Glutamatergic neuron (in vitro differentiated cells): ENCODE data around the gene GAB3. TPM values are rescaled to one million over a fixed set of nuclear protein-coding genes. Genes with fewer than 3 reads are reported as not detected.

ENCODE experiments used
- DNase-seq: peaks from one replicate; pipeline ENCODE4 v3.0.0; 2022
- H3K27ac Mint-ChIP-seq: one replicate; pipeline ENCODE4 v1.8.0; 2020; ENCODE audit warnings: mild to moderate bottlenecking, mixed read lengths, inconsistent platforms; ENCODE audit not compliant: unreplicated experiment
- H3K27me3 Mint-ChIP-seq: one replicate; pipeline ENCODE4 v1.8.0; 2020; ENCODE audit warnings: mild to moderate bottlenecking, moderate library complexity, mixed read lengths, inconsistent platforms; ENCODE audit not compliant: unreplicated experiment
- H3K36me3 Mint-ChIP-seq: one replicate; pipeline ENCODE4 v1.8.0; 2020; ENCODE audit warnings: mild to moderate bottlenecking, mixed read lengths, inconsistent platforms; ENCODE audit not compliant: unreplicated experiment
- H3K4me1 Mint-ChIP-seq: one replicate; pipeline ENCODE4 v1.8.0; 2020; ENCODE audit warnings: mild to moderate bottlenecking, low read depth, mixed read lengths, inconsistent platforms; ENCODE audit not compliant: unreplicated experiment
- H3K4me3 Mint-ChIP-seq: one replicate; pipeline ENCODE4 v1.8.0; 2020; ENCODE audit warnings: mild to moderate bottlenecking, mixed read lengths, inconsistent platforms; ENCODE audit not compliant: unreplicated experiment
- H3K9me3 Mint-ChIP-seq: one replicate; pipeline ENCODE4 v1.8.0; 2020; ENCODE audit warnings: mild to moderate bottlenecking, moderate library complexity, mixed read lengths, inconsistent platforms; ENCODE audit not compliant: unreplicated experiment
- total RNA-seq: library from RNA; stranded (reverse); fragmentation: NEBNext Ultra II Directional; extraction: Animal tissue kit (Norgen Biotek cat#: 25700); gene quantifications from one replicate; pipeline ENCODE4 v1.2.1, GENCODE V29; 2021; ENCODE audit not compliant: unreplicated experiment
- TF ChIP-seq, protein P1 (sequence below): fragments of 200-600 bp; sonication (generic); IDR thresholded peaks from one replicate; pipeline ENCODE4 v1.5.0; 2021; ENCODE audit not compliant: partially characterized antibody, unreplicated experiment

GAB3 gene
- total RNA-seq, 1 donor from 2014 or later: 9.6 TPM

DNA sequence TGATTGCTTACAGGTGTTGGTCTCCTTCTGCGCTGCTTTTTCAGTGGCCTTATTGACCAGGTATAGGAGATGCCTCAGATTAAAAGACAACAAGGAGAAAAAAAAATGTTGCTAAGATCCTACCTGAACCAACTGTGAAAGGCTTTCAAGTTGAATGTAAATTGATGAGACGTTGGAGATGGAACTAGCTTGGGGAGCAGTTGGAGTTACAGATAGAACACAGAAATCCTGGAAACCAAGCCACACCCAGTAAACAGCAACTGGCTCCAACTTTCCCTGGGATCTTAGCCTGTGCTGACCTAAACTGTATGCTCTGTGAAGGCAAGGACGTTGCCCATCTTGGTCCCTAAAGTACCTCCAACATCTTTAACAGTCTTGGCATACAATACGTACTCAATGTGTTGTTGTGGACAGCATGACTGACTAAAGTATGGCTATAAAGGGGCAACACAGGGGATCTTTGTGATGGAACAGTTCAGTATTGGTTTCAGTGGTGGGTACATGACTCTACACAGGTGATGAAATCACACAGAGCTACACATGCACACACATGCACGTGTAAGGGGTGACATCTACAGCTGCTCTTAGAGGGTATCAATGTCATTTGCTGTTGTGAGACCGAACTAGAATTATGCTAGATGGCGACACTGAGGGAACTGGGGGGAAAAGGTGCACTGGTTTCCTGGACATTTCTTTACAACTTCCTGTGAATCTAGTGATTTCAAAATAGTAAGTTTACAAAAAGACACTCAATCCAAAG is 22.3 kb downstream of the GAB3 start:
- TF ChIP-seq, protein P1, sequence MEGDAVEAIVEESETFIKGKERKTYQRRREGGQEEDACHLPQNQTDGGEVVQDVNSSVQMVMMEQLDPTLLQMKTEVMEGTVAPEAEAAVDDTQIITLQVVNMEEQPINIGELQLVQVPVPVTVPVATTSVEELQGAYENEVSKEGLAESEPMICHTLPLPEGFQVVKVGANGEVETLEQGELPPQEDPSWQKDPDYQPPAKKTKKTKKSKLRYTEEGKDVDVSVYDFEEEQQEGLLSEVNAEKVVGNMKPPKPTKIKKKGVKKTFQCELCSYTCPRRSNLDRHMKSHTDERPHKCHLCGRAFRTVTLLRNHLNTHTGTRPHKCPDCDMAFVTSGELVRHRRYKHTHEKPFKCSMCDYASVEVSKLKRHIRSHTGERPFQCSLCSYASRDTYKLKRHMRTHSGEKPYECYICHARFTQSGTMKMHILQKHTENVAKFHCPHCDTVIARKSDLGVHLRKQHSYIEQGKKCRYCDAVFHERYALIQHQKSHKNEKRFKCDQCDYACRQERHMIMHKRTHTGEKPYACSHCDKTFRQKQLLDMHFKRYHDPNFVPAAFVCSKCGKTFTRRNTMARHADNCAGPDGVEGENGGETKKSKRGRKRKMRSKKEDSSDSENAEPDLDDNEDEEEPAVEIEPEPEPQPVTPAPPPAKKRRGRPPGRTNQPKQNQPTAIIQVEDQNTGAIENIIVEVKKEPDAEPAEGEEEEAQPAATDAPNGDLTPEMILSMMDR: no peak
- H3K36me3 Mint-ChIP-seq: no peaks in the 10 kb centered on the region
- H3K9me3 Mint-ChIP-seq: no peaks in the 10 kb centered on the region
- no peak for DNase-seq
- no peaks in the 10 kb centered on the region for H3K4me1 Mint-ChIP-seq
- no peak overlapping the region for H3K27ac Mint-ChIP-seq
- no peaks in the 10 kb centered on the region for H3K27me3 Mint-ChIP-seq
- no peak overlapping the region for H3K4me3 Mint-ChIP-seq

DNA sequence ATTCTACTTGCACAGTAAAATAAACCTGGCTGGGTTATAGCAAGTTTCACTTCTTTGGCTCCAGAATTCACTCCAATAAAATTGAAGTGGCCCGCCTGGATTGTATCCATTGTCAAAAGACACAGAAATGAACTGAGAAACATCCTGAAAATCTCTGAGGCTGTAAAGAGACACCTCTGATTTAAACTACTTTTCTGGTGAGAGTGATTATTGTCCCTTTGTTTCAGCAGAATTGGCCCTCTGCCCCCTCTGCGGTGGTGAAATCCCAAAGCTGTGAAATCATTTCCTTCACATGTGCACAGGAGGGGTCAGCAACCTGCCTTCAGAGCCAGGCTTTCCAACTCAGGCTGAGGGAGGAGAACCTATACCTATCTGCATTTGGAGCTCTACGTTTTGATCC is 23.0 kb downstream of the GAB3 start:
- Mint-ChIP-seq H3K4me1 (no peaks in the 10 kb centered on the region), H3K27me3 (no peaks in the 10 kb centered on the region), H3K9me3 (no peaks in the 10 kb centered on the region)

DNA sequence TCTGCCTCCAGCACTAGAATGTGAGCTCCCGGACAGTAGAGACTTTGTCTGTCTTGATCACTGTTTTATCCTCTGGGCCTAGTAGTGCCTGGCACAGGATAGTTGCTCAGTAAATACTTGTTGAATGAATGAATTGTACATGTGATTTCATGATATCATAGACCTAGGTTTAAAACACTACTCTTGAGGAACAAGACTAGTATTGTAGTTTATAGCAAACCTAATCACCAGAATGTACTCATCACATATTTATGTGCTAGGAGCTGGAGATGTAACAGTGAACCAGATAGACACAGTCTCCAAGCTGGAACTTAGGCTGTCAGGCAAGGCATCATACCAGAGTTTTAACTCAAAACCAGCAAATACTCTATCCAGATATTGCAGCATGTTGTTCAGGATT is 23.5 kb downstream of the GAB3 start:
- H3K27ac Mint-ChIP-seq: no peak overlapping the region

More for the DNA sequence above, 23.0 kb downstream of the GAB3 start:
- no peak overlapping the region for H3K4me3 Mint-ChIP-seq
- no peaks in the 10 kb centered on the region for H3K36me3 Mint-ChIP-seq
- TF ChIP-seq, protein P1: no peak
- no peak overlapping the region for H3K27ac Mint-ChIP-seq
- DNase-seq: no peak

DNA sequence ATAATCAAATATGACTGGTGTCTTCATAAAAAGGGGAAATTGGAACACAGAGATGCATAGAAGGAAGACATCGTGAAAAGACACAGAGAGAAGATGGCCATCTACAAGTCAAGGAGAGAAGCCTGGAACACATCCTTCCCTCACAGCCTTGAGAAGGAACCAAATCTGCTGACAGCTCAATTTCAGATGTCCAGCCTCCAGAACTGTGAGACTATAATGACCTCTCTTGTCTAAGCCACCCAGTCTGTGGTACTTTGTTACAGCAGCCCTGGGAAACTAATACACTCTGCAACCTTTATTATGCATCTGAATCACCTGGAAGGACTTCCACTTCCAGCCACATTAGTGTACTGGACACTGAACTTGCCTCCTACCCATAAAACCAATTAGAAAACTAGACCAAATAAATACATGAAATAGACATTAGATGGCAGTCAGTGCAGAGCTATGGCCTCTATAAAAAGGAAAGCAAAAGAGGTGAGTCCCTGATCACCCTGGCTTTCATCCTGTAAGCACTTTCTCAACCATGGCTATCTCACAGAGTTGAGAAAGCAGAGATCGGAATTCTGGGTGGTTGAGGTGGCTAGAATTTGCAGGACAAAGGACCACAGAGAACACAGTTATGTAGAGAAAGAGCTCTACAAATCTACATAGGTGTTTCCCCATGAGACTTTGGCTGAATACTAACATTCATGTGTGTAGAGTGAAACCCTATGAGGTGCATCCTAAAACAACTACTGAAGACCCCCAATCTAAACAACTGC is 25.7 kb downstream of the GAB3 start:
- H3K36me3 Mint-ChIP-seq: no peaks in the 10 kb centered on the region
- H3K4me1 Mint-ChIP-seq: no peaks in the 10 kb centered on the region
- DNase-seq: no peak
- H3K9me3 Mint-ChIP-seq: no peaks in the 10 kb centered on the region
- TF ChIP-seq, protein P1: no peak
- H3K27ac Mint-ChIP-seq: no peak overlapping the region
- H3K4me3 Mint-ChIP-seq: no peak overlapping the region
- H3K27me3 Mint-ChIP-seq: no peaks in the 10 kb centered on the region

More for the DNA sequence above, 23.5 kb downstream of the GAB3 start:
- Mint-ChIP-seq H3K9me3 (no peaks in the 10 kb centered on the region), H3K27me3 (no peaks in the 10 kb centered on the region), H3K4me1 (no peaks in the 10 kb centered on the region), H3K4me3 (no peak overlapping the region), H3K36me3 (no peaks in the 10 kb centered on the region)
- TF ChIP-seq, protein P1: no peak
- no peak for DNase-seq

DNA sequence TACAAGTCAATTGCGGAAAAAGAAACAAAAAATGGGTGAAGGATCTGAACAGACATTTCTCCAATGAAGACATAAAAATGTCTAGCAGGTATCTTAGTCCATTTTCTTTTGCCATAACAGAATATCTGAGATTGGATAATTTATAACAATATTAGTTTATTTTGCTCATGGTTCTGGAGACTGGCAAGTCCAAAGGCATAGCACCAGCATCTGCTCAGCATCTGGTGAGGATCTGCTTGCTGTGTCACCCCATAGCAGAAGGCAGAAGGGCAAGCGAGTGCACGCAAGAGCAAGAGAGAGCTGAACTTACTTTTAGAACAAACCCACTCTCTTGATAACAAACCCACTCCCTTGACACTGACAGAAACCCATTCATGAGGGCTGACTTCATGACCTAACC is 29.7 kb downstream of the GAB3 start:
- DNase-seq: no peak
- Mint-ChIP-seq H3K36me3 (no peaks in the 10 kb centered on the region), H3K4me3 (no peak overlapping the region), H3K27ac (no peak overlapping the region), H3K9me3 (no peaks in the 10 kb centered on the region), H3K4me1 (peaks cover 15% of the 10 kb centered on the region), H3K27me3 (peaks cover 2% of the 10 kb centered on the region)
- TF ChIP-seq, protein P1: no peak
